Stimulated activated naive CD8-positive, alpha-beta T cell treated with anti-CD3 and anti-CD28 coated beads, Interleukin-15, amount 100 ng/mL, for 72 hours (primary cell): ENCODE results near the gene FGF12.

Experiments
- ATAC-seq: fragments of 150-1000 bp; cut with Tn5 transposase; 2 replicates; pipeline ENCODE4 v1.10.0; 2021; ENCODE audit warnings: mild to moderate bottlenecking, moderate library complexity
- DNase-seq, 2 donors: peaks; one replicate each; pipeline ENCODE4 v3.0.0; 2021 to 2022
- H3K27ac Mint-ChIP-seq, 2 donors: one replicate each; pipeline ENCODE4 v1.8.0; 2022; ENCODE audit warnings: mild to moderate bottlenecking in 2 of 2, mixed read lengths in 2 of 2, moderate library complexity in 2 of 2
- H3K27me3 Mint-ChIP-seq: one replicate; pipeline ENCODE4 v1.8.0; 2022; ENCODE audit warnings: mixed read lengths
- H3K4me1 Mint-ChIP-seq: one replicate; pipeline ENCODE4 v1.8.0; 2022; ENCODE audit warnings: mild to moderate bottlenecking, mixed read lengths
- H3K4me3 Mint-ChIP-seq, 2 donors: one replicate each; pipeline ENCODE4 v1.8.0; 2022; ENCODE audit warnings: mild to moderate bottlenecking in 2 of 2, mixed read lengths in 2 of 2, moderate library complexity in 1 of 2
- H3K9me3 Mint-ChIP-seq, 2 donors: one replicate each; pipeline ENCODE4 v1.8.0; 2022; ENCODE audit warnings: mixed read lengths in 2 of 2

The FGF12 gene

GRCh38 chr3:192399767-192400166 is 327.6 kb downstream of the FGF12 start:
- Mint-ChIP-seq H3K9me3 (no peaks in the 10 kb centered on the region), H3K4me1 (no peaks in the 10 kb centered on the region), H3K4me3 (no peak overlapping the region), H3K27me3 (peaks cover 13% of the 10 kb centered on the region), H3K27ac (no peak overlapping the region)
- DNase-seq (no peak), ATAC-seq (no peak)

- no peak for DNase-seq
- H3K9me3 Mint-ChIP-seq = no peaks in the 10 kb centered on the region
- no peak overlapping the region for H3K4me3 Mint-ChIP-seq
- H3K4me1 Mint-ChIP-seq = no peaks in the 10 kb centered on the region
- no peak for ATAC-seq
- H3K27ac Mint-ChIP-seq = no peak overlapping the region
- H3K27me3 Mint-ChIP-seq = peaks cover 6% of the 10 kb centered on the region
Measured at GRCh38 chr3:192397012-192397411, 330.3 kb downstream of the FGF12 start.

- H3K4me1 Mint-ChIP-seq = no peaks in the 10 kb centered on the region
- ATAC-seq (no peak), DNase-seq (no peak)
- H3K27me3 Mint-ChIP-seq = no peaks in the 10 kb centered on the region
- no peaks in the 10 kb centered on the region for H3K9me3 Mint-ChIP-seq
- H3K27ac Mint-ChIP-seq = no peak overlapping the region
- H3K4me3 Mint-ChIP-seq = no peak overlapping the region
Measured at GRCh38 chr3:192395506-192395905, 331.8 kb downstream of the FGF12 start.

GRCh38 chr3:192392986-192393385 is 334.4 kb downstream of the FGF12 start:
- Mint-ChIP-seq H3K4me3 (no peak overlapping the region), H3K27ac (no peak overlapping the region), H3K4me1 (no peaks in the 10 kb centered on the region), H3K27me3 (no peaks in the 10 kb centered on the region), H3K9me3 (no peaks in the 10 kb centered on the region)
- ATAC-seq (no peak), DNase-seq (no peak)

- H3K9me3 Mint-ChIP-seq = peaks cover 0 to 7% of the 10 kb centered on the region in 2 donors
- no peak for DNase-seq
- no peaks in the 10 kb centered on the region for H3K4me1 Mint-ChIP-seq
- H3K4me3 Mint-ChIP-seq = no peak overlapping the region
- no peaks in the 10 kb centered on the region for H3K27me3 Mint-ChIP-seq
- no peak for ATAC-seq
- no peak overlapping the region for H3K27ac Mint-ChIP-seq
Measured at GRCh38 chr3:192382861-192383260, 344.5 kb downstream of the FGF12 start.

GRCh38 chr3:192373586-192373985 is 353.8 kb downstream of the FGF12 start:
- no peak overlapping the region for H3K4me3 Mint-ChIP-seq
- H3K9me3 Mint-ChIP-seq = no peaks in the 10 kb centered on the region
- no peaks in the 10 kb centered on the region for H3K27me3 Mint-ChIP-seq
- H3K27ac Mint-ChIP-seq = no peak overlapping the region
- H3K4me1 Mint-ChIP-seq = no peaks in the 10 kb centered on the region
- DNase-seq (no peak), ATAC-seq (no peak)

- DNase-seq (no peak), ATAC-seq (no peak)
- Mint-ChIP-seq H3K4me3 (no peak overlapping the region), H3K27me3 (no peaks in the 10 kb centered on the region), H3K9me3 (no peaks in the 10 kb centered on the region), H3K4me1 (no peaks in the 10 kb centered on the region), H3K27ac (peak overlapping the region in 1 of 2 donors; percentile 27)
Measured at GRCh38 chr3:192373032-192373431, 354.3 kb downstream of the FGF12 start.

GRCh38 chr3:192372616-192373015 is 354.7 kb downstream of the FGF12 start:
- no peaks in the 10 kb centered on the region for H3K27me3 Mint-ChIP-seq
- H3K27ac Mint-ChIP-seq = no peak overlapping the region
- ATAC-seq = no peak
- H3K9me3 Mint-ChIP-seq = no peaks in the 10 kb centered on the region
- H3K4me1 Mint-ChIP-seq = no peaks in the 10 kb centered on the region
- DNase-seq = no peak
- no peak overlapping the region for H3K4me3 Mint-ChIP-seq

- H3K27ac Mint-ChIP-seq = no peak overlapping the region
- DNase-seq (no peak), ATAC-seq (no peak)
- no peak overlapping the region for H3K4me3 Mint-ChIP-seq
- no peaks in the 10 kb centered on the region for H3K4me1 Mint-ChIP-seq
- H3K9me3 Mint-ChIP-seq = no peaks in the 10 kb centered on the region
- no peaks in the 10 kb centered on the region for H3K27me3 Mint-ChIP-seq
Measured at GRCh38 chr3:192371870-192372400, 355.4 kb downstream of the FGF12 start.

GRCh38 chr3:192367616-192368015 is 359.7 kb downstream of the FGF12 start:
- DNase-seq (no peak), ATAC-seq (no peak)
- no peak overlapping the region for H3K27ac Mint-ChIP-seq
- no peaks in the 10 kb centered on the region for H3K9me3 Mint-ChIP-seq
- no peaks in the 10 kb centered on the region for H3K4me1 Mint-ChIP-seq
- no peaks in the 10 kb centered on the region for H3K27me3 Mint-ChIP-seq
- H3K4me3 Mint-ChIP-seq = no peak overlapping the region

- no peak for ATAC-seq
- Mint-ChIP-seq H3K4me3 (no peak overlapping the region), H3K4me1 (no peaks in the 10 kb centered on the region), H3K27me3 (no peaks in the 10 kb centered on the region), H3K9me3 (no peaks in the 10 kb centered on the region), H3K27ac (no peak overlapping the region)
- DNase-seq = no peak
Measured at GRCh38 chr3:192366916-192367315, 360.4 kb downstream of the FGF12 start.

- H3K27me3 Mint-ChIP-seq = no peaks in the 10 kb centered on the region
- no peaks in the 10 kb centered on the region for H3K9me3 Mint-ChIP-seq
- no peak overlapping the region for H3K27ac Mint-ChIP-seq
- no peak for DNase-seq
- no peak for ATAC-seq
- H3K4me3 Mint-ChIP-seq = no peak overlapping the region
- H3K4me1 Mint-ChIP-seq = no peaks in the 10 kb centered on the region
Measured at GRCh38 chr3:192365571-192365970, 361.8 kb downstream of the FGF12 start.

GRCh38 chr3:192364316-192364715 is 363.0 kb downstream of the FGF12 start:
- Mint-ChIP-seq H3K27ac (no peak overlapping the region), H3K4me3 (no peak overlapping the region), H3K4me1 (no peaks in the 10 kb centered on the region), H3K9me3 (no peaks in the 10 kb centered on the region), H3K27me3 (no peaks in the 10 kb centered on the region)
- no peak for DNase-seq
- ATAC-seq = no peak

- Mint-ChIP-seq H3K9me3 (no peaks in the 10 kb centered on the region), H3K27me3 (no peaks in the 10 kb centered on the region), H3K27ac (no peak overlapping the region), H3K4me1 (no peaks in the 10 kb centered on the region), H3K4me3 (no peak overlapping the region)
- no peak for ATAC-seq
- no peak for DNase-seq
Measured at GRCh38 chr3:192354687-192355086, 372.7 kb downstream of the FGF12 start.

GRCh38 chr3:192352142-192352541 is 375.2 kb downstream of the FGF12 start:
- ATAC-seq = no peak
- H3K27ac Mint-ChIP-seq = no peak overlapping the region
- H3K27me3 Mint-ChIP-seq = no peaks in the 10 kb centered on the region
- H3K4me3 Mint-ChIP-seq = no peak overlapping the region
- H3K4me1 Mint-ChIP-seq = no peaks in the 10 kb centered on the region
- no peak for DNase-seq
- no peaks in the 10 kb centered on the region for H3K9me3 Mint-ChIP-seq

GRCh38 chr3:192351441-192351840 is 375.9 kb downstream of the FGF12 start:
- no peaks in the 10 kb centered on the region for H3K9me3 Mint-ChIP-seq
- ATAC-seq (no peak), DNase-seq (no peak)
- no peaks in the 10 kb centered on the region for H3K4me1 Mint-ChIP-seq
- H3K27me3 Mint-ChIP-seq = no peaks in the 10 kb centered on the region
- H3K4me3 Mint-ChIP-seq = no peak overlapping the region
- no peak overlapping the region for H3K27ac Mint-ChIP-seq

GRCh38 chr3:192340031-192340430 is 387.3 kb downstream of the FGF12 start:
- ATAC-seq (no peak), DNase-seq (no peak)
- no peaks in the 10 kb centered on the region for H3K9me3 Mint-ChIP-seq
- H3K27ac Mint-ChIP-seq = no peak overlapping the region
- H3K4me1 Mint-ChIP-seq = no peaks in the 10 kb centered on the region
- no peaks in the 10 kb centered on the region for H3K27me3 Mint-ChIP-seq
- H3K4me3 Mint-ChIP-seq = no peak overlapping the region
